SK-N-SH (cell line): ENCODE results near the gene CDH23.

Experiments
- CHD2 ChIP-seq: fragments of 150-350 bp; IDR thresholded peaks from 2 replicates; pipeline ENCODE4 v1.6.1; 2018; ENCODE audit warnings: low read length; ENCODE audit not compliant: partially characterized antibody
- EP300 ChIP-seq, 2 experiments: IDR thresholded peaks; 2 replicates each; pipeline versions ENCODE4 v1.4.0 to v1.6.1; 2012; ENCODE audit warnings: borderline replicate concordance in 1 of 2, low read depth in 1 of 2, low read length in 1 of 2
- EZH2phosphoT487 ChIP-seq: fragments of 200-600 bp; sonication (generic); IDR thresholded peaks from 2 replicates; pipeline ENCODE4 v1.6.1; 2017; ENCODE audit warnings: low read depth, mixed run types, mild to moderate bottlenecking, antibody characterized with exemption, moderate library complexity, borderline replicate concordance
- GATA2 ChIP-seq: sonication (generic); formaldehyde crosslinking; IDR thresholded peaks from 2 replicates; pipeline ENCODE4 v1.5.0; 2020; ENCODE audit warnings: mild to moderate bottlenecking, missing genetic modification reagents
- MXI1 ChIP-seq: IDR thresholded peaks from 2 replicates; pipeline ENCODE4 v1.6.1; 2012; ENCODE audit warnings: mild to moderate bottlenecking, low read depth, low read length, improper control_type of control experiment
- POLR2AphosphoS5 ChIP-seq: IDR thresholded peaks from 2 replicates; pipeline ENCODE4 v1.6.1; 2012; ENCODE audit warnings: low read depth, low read length
- TF ChIP-seq, protein P1 (sequence below): fragments of 200-600 bp; sonication (generic); IDR thresholded peaks from 2 replicates; pipeline ENCODE4 v1.6.1; 2017; ENCODE audit warnings: antibody characterized with exemption, mild to moderate bottlenecking, moderate library complexity
- TF ChIP-seq, protein P2 (sequence below): IDR thresholded peaks from 2 replicates; pipeline ENCODE4 v1.4.0; 2012; ENCODE audit warnings: low read depth, borderline replicate concordance

GRCh38 chr10:71635251-71635866, 238.6 kb downstream of the CDH23 start:
- TF ChIP-seq, protein P1, sequence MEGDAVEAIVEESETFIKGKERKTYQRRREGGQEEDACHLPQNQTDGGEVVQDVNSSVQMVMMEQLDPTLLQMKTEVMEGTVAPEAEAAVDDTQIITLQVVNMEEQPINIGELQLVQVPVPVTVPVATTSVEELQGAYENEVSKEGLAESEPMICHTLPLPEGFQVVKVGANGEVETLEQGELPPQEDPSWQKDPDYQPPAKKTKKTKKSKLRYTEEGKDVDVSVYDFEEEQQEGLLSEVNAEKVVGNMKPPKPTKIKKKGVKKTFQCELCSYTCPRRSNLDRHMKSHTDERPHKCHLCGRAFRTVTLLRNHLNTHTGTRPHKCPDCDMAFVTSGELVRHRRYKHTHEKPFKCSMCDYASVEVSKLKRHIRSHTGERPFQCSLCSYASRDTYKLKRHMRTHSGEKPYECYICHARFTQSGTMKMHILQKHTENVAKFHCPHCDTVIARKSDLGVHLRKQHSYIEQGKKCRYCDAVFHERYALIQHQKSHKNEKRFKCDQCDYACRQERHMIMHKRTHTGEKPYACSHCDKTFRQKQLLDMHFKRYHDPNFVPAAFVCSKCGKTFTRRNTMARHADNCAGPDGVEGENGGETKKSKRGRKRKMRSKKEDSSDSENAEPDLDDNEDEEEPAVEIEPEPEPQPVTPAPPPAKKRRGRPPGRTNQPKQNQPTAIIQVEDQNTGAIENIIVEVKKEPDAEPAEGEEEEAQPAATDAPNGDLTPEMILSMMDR = no peak
- TF ChIP-seq MXI1 = no peak
- no peak for TF ChIP-seq CHD2
- no peak for TF ChIP-seq EZH2phosphoT487
- TF ChIP-seq EP300 (IDR thresholded peaks at IDR 0.05; ENCODE audit: borderline replicate concordance in 1 of 2, low read depth in 1 of 2, low read length in 1 of 2) = no peak
- no peak for TF ChIP-seq GATA2 (CRISPR knock-in tag)
- TF ChIP-seq, protein P2, sequence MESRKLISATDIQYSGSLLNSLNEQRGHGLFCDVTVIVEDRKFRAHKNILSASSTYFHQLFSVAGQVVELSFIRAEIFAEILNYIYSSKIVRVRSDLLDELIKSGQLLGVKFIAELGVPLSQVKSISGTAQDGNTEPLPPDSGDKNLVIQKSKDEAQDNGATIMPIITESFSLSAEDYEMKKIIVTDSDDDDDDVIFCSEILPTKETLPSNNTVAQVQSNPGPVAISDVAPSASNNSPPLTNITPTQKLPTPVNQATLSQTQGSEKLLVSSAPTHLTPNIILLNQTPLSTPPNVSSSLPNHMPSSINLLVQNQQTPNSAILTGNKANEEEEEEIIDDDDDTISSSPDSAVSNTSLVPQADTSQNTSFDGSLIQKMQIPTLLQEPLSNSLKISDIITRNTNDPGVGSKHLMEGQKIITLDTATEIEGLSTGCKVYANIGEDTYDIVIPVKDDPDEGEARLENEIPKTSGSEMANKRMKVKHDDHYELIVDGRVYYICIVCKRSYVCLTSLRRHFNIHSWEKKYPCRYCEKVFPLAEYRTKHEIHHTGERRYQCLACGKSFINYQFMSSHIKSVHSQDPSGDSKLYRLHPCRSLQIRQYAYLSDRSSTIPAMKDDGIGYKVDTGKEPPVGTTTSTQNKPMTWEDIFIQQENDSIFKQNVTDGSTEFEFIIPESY = no peak
- TF ChIP-seq POLR2AphosphoS5 = no peak
